NOMO-1 treated with DMSO at 0.1 percent for 48 hours (cell line): ENCODE data around the gene IVD.

Experiments
- DNase-seq: peaks from one replicate; lab custom pipeline; 2025; ENCODE audit not compliant: unreplicated experiment; lab: John Stamatoyannopoulos, UW

Gene IVD

DNA sequence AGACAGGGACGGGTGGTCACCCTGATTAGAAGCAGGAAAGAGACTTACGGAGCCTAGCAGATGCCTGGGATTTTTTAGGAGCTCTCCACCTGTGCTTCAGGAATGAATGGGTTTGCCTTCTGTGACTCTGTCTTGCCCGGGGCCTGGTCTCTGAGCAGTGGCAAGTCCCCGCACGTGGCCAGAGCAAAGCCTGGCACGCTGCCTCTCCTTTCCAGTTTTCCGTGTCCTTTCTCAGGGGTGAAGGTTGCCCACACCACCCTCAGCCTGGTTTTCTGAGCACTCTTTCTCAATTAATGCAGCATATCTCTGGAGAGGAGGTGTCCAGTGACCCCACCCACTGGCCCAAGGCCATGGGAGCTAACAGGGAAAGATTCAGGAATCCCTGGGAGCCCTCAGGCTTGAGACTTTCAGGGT lies 50.7 kb downstream of the IVD start:
- DNase-seq, result no peak

DNA sequence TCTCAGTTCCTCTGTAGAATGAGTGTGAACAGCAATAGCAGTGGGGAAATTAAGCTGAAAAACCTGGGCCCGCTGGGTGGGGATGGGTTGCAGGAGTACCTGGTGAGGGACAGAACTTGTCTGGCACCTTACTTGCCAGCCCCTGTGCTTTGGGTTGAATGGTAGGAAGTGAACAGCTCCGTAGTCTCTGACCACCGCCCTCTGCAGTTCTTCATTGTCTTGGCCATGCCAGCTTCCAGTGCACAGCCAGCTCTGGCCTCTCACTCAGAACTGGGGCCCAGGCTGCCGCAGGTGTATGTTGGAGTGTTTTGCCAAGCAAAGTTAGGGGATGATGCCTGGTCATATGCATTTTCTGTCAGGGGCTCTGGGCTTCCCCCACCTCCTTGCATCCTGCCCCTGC lies 51.1 kb downstream of the IVD start:
- DNase-seq, result no peak

DNA sequence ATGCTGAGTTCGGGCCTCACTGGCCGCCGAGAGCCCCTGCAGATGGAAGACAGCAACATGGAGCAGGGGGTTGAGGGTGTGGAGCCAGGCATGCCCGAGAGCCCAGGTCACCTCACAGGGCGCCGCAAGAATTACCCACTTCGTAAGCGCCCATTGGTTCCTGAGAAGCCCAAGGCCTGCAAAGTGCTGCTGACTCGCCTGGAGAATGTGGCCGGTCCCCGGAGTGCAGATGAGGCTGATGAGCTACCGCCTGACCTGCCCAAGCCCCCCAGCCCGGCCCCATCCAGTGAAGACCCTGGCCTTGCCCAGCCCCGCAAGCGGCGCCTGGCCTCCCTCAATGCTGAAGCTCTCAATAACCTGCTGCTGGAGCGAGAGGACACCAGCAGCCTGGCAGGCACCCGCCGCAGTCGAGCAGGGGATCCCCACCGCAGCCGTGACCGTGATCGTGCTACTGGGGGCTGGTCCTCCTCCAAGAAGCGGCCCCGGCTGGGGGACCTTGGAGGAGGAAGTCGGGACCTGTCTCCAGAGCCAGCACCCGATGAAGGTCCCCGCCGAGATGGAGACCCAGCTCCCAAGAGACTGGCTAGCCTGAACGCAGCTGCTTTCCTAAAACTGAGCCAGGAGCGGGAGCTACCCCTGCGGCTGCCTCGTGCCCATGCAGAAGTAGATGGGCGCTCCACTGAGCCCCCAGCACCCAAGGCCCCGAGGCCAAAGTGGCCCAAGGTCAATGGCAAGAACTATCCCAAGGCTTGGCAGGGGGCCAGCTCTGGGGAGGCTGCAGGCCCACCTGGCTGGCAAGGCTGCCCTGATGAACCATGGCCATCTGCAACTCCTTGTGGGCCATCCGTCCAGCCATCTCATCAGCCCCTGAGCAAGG lies 53.1 kb downstream of the IVD start:
- no peak for DNase-seq

DNA sequence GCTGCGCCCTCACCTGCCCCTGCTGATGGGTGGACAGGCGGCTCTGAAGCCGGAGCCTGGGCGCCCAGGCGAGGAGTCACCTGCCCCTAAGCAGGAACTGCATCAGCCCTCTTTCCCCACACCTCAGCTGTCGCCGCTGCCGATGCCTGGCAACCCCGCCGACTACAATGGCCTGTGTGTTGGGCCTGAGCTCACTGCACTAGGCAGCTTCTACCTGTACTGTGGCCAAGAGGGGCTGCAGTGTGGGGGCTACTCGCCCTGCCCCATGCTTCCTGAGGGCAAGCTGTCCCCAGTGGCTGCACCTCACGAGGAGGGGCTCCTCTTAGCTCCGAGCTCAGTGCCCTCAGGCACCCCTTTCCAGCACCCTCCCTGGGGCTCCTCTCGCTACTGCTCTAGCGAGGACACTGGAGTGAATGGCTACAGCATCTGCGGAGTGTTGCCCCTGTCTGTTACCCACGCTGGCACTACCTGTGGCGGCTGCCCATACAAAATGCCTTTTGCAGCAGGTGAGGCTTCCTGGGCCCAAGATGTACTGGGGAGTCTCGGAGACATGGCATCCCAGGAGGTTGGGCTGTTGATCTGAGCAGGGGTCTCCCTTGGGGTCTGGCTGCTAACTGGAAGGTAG lies 53.9 kb downstream of the IVD start:
- no peak for DNase-seq

DNA sequence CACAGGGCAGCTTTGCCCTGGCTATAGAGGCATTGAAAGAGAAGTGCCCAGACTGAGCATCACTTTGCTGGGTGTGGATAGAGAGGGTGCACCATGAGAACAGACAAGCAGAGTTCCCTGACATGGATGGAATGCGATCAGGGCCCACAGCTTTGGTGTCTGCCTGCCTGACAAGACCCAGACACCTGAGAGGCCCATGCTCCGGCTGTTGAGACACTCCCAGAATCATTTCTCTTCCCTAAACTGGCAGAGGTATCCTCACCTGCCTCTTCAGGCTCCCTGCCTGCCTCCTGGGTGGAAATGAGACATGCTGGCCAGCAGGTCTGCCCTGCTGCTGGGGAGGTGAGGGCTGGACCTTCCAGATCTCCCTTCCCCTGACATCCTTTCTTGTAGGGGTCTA lies 54.8 kb downstream of the IVD start:
- no peak for DNase-seq

DNA sequence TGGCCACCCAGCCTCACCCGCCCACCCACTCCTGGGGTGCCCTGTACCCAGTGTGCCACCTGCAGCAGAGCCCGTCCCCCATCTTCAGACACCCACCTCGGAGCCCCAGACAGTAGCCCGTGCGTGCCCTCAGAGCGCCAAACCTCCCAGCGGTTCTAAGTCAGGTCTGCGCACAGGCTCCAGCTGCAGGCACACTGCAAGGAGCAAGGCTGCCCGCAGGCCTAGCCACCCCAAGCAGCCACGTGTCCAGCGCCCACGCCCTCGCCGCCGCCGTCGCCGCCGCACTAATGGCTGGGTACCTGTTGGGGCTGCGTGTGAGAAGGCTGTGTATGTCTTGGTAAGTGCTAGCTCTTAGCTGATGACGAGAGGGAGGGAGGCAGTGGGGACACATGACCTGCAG lies 56.4 kb downstream of the IVD start:
- no peak for DNase-seq

DNA sequence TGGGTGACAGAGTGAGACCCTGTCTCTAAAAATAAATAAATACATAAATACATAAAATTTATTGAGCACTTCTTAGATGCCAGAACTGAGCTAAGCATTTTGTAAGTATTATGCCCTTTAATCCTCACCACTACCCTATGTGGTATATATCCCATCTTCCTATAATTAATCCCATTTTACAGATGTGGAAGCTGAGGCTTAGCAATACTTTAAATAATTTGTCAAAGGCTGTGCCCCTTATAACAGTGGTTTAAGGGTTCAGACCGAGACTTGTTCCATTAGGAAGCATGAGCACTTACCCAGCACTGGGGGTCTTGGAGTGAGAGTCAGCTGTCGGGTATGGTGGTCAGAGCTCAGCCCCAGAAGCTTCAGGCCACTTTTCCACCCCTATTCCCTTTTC lies 57.7 kb downstream of the IVD start:
- DNase-seq, result no peak

DNA sequence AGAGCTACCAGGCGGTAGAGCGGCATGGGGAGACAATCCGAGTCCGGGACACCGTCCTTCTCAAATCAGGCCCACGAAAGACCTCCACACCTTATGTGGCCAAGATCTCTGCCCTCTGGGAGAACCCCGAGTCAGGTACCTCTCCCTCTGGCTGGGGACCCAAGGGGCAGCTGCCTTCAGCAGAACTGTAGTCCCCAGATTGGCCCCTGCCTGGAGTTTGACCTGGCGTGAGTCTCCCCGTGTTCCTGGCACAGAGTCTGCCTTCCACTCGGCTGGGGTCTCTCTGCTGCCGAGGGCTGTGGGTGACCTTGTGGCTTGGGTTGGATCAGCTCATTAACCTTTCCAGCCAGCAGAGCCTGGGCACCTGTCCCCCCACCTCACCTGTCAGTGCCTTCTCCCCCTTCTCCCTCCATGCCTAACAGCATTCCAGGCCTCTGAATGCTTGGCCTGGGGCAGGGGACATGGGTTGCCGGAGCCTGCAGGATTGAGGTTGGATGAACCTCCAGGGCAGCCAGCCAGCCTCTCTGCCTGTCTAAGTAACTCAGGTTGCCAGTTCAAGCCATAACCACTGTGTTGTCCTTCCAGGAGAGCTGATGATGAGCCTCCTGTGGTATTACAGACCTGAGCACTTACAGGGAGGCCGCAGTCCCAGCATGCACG lies 58.4 kb downstream of the IVD start:
- no peak for DNase-seq

DNA sequence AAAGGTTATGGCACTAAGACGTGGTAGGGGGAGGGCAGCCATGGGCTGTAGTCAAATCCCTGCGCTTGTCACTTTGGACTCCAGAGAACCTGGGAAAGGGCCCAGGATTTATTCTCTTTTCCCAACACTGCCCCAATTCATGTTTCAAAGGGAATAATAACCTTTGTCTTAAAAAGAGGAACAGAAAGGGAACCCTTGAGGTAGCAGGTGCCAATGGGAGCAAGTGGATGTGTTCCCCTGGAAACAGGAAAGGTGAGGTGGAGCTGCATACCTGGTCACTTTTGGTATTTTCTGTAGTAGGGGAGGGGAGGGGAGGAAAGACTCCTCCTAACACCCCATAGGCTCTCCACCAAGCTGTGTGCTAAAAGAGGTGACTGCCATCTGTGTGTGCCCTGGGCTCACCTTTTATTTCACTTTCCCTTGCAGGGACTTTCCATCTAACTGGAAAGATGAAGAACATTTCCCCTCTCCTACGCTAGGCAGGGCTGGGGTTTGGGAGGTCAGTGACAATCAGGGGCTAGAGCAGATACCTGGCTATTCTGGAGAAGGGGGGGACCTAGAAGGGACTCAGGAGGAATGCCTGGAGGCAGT lies 59.1 kb downstream of the IVD start:
- DNase-seq, result no peak

DNA sequence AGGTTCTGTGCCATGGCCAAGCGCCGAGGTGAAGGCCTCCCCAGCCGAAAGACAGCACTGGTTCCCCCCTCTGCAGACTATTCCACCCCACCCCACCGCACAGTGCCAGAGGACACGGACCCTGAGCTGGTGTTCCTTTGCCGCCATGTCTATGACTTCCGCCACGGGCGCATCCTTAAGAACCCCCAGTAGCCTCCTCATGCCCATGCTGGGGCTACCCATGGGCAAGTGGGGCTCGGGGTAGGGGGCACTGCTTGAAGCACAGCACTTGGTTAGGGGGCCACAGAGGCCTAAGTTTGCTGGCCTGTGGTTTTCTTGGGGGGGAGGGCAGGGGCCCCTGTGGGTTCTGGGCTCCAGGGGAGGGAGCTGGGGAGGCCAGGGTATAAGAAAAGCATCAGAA lies 60.3 kb downstream of the IVD start:
- DNase-seq, result no peak

DNA sequence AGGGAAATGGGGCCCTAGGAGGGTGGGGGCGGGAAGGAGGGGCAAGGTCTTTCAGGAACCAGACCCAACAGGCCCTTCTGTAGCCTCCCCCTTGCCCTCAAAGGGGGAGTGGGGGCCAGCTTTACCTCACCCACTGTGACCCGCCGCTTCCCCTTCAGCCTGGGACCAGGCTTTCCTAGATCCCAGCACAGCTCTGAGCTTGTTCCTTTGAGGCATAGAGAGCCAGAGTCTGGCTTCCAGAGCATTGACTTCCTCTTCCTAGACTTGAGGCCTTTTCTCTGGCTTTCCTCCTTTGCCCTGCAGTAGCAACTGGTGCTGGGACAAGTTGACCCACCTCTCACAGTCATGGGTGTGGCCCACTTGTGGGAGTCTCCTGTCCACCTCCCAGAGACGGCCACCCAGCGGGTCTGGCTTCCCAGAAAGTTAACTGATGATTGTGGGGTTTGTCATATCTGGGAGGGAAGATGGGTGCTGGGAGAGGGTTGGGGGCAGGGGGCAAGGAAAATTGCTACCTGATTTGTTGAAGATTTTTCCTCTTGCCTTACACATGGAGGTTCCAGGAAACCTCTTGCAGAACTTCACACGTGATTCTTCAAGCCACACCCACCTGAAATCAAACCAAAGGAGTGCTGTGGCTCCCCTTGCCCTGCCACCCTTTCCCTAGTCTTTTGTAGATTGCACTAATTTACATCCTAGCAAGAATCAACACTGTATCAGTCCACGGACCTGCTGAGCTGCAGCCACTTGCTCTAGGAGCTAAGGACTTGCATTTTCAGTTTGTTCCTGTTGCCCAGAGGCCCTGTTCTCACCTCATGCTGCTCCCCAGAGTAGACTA lies 61.0 kb downstream of the IVD start:
- no peak for DNase-seq

DNA sequence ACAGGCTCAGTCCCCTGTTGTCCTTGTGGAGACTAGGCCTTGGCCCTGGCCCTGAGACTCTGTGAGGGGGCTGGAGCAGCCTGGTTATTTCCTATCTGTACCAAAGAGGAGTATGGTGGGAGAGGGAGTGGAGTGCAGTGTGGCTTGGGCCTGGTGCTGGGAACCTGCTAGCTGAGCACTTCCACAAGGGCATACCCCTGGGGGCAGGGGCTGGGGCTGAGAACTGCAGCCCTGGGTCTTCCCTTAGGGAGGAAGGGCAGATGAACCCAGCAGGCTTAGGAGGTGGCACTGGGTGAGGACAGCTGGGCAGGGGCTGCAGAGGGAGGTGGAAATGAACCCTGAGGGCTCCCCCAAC lies 61.6 kb downstream of the IVD start:
- DNase-seq, result no peak

DNA sequence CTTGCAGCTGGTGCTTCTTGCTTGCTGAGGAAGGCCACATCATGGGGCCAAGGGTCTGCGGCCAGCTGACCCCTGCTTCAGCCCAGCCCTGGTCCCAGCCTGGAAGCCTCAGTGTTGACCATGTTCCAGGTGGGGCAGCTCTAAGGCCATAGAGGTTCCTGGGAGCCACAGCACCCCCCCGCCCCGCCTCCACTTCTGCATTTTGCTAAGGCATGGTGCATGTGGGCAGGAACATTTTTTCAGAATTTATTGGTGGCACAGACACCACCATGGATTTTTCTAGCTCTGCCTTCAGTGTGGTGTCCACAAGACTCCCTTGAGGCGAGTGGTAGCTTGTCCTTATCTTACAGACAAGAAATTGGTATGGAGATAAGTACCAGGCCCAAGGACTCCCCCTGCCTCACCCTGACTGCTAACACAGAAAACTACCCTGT lies 63.3 kb downstream of the IVD start:
- DNase-seq, result no peak

DNA sequence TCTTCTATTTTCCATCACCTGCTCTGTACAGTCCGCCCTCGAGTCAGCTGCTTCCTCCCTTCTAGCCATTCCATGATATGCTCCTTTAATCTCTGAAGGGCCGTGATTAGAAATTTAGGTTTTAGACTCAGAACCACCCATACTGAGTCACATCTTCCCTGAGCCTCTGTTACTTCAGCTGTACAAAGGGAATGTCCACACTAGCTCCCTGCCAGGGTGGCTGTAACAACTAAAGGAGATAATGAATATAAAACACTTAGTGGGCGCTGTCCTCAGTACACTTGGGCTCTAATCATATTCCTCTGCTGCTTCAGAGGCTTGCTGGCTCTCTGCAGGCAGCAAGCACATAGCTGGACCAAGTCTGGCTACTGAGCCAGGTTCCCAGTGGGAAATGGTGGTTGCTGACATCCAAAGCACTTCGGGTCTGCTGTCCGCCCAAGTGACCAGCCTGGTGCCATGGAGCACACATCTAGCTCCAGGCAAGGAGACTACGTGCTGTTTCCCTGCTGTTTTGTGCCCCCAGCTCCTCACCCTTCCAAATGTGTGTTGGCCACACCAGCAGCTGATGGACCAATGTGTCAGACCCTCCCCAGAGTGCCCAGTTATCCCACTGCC lies 64.3 kb downstream of the IVD start:
- no peak for DNase-seq

DNA sequence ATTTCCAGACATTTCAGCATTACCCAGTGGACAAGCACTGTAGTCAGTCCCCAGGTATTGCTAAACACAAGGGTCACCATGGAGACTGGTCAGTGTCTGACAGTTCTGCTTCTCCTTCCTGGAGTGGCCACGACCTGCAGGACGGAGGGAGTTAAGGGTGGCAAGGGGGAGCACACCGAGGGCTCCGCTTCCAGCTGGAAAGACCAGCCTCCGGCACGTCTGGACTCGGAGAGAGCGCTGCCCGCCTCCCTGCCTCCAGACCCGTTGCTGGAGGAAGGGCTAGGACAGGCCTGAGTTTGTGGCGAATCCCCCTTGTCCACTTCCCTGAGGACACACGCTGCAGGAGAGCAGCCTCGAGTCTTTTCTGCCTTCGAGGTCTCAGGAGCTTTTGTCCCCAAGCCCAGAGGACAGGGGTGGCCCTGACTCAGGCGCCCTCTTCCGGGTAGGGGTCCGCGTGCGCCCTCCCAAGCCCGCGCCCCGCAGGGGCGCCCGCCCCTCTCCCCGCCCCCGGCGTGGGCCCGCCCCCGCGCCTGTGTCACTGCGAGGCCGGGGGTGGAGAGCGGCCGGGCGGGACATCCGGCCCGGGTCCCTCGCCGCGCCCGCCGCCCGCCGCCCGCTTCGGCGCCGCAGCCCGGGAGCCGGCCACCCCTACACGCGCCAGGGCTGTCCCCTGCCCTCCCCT lies 65.0 kb downstream of the IVD start, which contains the start of gene CHST14:
CHST14 (plus strand) TSS at position 562 of the 682 bp plus-strand sequence. CDS start 230 bp downstream, outside the sequence.
- peak; percentile 45 for DNase-seq
